Stimulated activated CD4-positive, alpha-beta T cell treated with anti-CD3 and anti-CD28 coated beads, Interleukin-4, amount 100 ng/mL, for 24 hours (primary cell): ENCODE results near the gene CARD8.
"Not testable (repeated sequence)": the region's sequence is repeated elsewhere in the genome, so short reads cannot be mapped to it uniquely, and the experiment has no call there.

ENCODE experiments used
- DNase-seq: peaks from one replicate; pipeline ENCODE4 v3.0.0-alpha.2; 2020

CARD8 gene, protein sequence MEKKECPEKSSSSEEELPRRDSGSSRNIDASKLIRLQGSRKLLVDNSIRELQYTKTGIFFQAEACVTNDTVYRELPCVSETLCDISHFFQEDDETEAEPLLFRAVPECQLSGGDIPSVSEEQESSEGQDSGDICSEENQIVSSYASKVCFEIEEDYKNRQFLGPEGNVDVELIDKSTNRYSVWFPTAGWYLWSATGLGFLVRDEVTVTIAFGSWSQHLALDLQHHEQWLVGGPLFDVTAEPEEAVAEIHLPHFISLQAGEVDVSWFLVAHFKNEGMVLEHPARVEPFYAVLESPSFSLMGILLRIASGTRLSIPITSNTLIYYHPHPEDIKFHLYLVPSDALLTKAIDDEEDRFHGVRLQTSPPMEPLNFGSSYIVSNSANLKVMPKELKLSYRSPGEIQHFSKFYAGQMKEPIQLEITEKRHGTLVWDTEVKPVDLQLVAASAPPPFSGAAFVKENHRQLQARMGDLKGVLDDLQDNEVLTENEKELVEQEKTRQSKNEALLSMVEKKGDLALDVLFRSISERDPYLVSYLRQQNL

DNA sequence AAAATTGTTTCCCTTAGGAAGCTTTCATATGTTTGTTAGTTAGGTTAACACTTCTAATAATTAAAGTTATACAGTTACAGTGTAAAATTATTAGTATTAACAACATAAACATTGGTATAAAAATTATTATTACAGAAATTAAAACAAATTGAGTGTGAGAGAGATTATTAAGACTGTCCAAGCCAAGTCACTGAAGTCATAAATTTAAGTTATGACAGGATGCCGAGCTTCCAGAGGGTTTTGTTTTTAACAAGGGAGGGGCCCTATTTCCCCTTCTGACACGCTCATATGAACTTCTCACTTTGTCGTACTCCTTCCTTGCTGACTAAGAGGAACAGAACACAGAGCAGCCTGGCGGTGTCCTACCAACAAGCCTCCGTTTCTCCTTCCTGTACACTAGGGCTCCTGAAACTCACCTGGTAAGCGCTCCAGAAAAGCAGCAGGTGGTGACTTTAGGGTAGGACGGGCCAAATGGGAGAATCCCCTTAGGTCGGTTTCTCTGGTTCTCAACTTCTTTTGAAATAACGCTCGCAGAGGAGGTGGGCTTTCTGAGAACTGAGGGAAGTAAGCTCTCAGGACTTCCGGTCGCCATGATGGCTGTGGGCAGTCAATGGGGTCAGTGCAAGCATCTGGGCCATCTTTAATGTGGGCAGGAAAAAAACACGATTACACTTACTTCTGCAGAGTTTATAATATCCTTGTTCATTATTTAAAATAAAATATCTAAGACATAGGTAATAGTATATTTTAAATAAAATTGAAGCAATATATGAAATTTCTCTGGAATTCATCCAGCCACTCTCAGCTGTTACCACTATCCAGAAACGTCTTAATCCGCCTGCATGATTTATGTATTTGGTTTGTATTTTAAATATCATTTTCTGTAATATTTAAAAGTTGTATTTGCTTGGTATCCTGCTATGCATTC is at the start of gene CARD8:
Gene CARD8, minus strand, starts transcription at position 537 of the 928 bp plus-strand sequence. CDS start 14,892 bp downstream, outside the sequence.
- DNase-seq = peak; percentile 86

DNA sequence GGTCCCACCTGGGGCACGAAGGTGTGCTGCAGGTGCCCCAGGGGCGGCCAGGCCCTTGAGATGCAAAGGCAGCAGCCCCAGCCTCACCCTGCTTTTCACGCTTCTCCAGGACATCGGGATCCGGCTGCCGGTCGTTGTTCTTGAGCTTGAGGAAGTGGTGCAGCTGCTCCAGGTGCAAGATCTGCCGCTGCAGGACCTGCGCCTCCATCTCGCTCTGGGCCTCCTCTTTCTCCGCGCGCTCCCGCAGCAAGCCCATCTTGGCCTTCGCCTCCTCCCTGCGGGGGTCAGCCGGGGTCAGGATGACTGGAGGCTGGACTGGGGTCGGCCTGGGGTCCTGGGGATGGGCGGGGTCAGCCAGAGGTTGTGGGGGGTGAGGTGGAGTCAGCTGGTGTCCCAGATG is 48.2 kb upstream of the CARD8 start:
- DNase-seq = no peak

DNA sequence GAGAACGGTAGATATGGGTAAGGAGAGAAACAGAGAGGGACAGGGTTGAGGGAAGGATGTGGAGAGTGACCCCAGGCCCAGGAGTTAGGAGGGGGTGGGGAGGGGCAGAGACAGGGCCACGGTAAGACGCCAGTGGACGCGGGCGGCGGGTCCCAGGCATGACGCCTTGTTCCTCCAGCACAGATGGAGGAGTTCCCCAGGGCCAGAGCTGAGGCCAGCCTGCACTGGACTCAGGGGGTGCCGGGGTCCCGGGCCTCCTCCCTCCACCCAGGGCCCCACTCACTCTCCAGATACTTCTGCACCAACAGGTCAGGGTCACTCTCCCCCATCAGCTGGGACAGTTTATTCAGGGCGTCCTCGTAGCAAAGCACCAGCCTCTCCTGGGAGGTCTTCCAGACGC is 47.7 kb upstream of the CARD8 start:
- DNase-seq = no peak

DNA sequence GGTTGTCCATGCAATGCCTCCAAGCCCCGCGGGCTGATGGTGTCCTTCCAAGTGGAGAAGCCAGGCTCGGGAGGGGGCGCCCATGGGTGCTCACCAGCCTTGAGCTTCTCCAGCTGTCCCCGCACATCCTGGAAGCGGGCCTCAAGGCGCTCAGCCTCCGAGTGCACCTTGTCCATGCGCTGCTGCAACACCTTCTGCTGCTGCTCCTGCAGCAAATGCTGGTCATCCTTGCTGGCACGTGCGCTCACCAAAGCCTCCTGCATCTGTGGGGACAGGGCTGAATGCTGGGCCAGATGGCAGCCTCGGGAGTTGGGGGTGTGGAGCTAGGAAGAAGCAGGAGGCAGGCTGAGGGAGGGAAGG is 46.9 kb upstream of the CARD8 start:
- no peak for DNase-seq

DNA sequence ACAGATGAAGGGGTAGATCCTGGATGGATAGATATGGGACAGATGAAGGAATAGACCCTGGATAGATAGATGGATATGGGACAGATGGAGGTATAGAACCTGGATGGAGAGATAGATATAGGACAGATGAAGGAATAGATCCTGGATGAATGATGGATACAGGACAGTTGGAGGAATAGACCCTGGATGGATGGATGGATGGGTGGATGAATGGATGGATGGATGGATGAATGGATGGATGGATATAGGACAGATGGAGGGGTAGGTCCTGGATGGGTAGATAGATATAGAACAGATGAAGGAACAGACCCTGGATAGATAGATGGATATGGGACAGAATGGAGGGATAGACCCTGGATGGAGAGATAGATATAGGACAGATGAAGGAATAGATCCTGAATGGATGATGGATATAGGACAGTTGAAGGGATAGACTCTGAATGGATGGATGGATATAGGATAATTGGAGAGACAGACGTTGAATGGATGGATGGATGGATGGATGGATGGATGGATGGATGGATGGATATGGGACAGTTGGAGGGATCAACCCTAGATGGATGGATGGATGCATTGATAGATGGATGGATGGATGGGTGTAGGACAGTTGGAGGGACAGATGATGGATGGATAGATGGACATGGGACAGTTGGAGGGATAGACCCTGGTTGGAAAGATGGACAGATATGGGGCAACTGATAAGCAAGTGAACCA is 46.3 kb upstream of the CARD8 start:
- no peak for DNase-seq

DNA sequence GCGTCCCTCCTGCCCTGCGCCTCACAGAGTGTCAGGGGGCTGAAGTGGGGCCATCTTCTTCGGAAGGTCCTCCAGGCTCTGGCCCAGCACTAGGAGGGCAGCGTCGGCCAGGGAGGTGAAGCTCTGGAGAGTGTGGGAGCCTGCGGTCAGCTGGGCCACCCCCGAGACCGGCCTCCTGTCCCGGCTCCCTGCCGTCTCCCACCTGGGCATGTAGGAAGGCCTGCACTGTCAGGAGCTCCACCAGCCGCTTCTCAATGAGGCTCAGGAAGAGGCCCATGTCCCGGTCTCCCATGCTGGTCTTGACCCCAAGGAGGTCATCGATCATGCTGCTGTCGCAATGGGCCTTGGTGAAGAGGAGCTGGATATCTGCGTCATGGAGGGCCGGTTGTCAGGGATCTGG is 42.3 kb upstream of the CARD8 start:
- no peak for DNase-seq

DNA sequence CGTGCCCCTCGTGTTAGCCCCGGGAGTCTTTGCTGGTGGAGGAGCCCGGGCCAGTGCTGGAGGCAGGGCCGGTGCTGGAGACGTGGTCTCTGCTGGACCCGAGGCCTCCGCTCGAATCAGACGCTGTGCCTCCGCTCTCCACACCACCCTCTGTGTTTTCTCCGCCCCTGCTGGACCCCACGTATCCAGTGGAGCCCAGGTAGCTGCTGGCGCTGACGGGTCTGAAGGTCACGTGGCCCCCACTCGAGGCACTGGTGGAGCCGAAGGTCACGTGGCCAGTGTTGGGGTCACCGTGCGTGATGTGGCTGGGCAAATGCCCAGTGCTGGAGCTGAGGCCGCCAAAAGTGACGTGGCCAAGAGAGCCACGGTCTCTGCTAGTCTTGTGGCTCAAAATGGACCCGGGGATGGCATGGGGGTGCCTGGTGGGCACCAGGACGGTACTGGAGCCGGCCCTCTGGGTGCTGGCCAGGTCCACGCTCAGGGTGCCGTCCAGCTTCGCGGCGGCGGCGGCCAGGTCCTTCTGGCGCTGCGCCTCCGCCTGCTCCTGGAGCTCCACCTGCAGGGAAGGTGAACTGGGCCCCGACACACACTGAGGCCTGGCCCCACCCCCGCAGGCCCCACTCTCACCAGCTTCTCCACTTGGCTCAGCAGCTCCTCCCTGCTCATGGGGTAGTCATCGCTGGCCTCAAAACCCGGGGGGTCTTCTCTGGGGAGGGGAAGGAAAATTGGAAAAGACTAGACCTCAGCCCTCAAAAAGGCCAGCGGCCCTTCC is 41.4 kb upstream of the CARD8 start:
- DNase-seq = no peak

DNA sequence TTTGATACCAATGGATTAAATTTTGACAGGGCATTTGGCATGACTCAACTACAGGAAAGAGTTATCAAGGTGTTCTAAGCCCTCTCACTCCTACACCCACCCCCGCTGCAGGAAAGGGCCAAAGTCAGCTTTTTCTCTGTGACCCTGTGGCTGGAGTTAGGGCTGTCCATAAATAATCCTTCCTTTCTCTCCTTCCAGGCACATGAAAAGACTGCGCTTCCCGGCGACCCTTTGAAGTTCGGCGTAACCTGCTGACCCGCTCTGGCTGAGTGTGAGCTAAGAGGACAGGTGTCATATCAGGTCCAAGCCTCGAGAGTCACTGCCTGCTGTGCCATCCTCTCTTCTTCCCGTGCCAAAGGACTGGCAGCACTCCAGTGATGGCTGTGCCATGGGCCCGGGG is 39.7 kb upstream of the CARD8 start:
- no peak for DNase-seq

DNA sequence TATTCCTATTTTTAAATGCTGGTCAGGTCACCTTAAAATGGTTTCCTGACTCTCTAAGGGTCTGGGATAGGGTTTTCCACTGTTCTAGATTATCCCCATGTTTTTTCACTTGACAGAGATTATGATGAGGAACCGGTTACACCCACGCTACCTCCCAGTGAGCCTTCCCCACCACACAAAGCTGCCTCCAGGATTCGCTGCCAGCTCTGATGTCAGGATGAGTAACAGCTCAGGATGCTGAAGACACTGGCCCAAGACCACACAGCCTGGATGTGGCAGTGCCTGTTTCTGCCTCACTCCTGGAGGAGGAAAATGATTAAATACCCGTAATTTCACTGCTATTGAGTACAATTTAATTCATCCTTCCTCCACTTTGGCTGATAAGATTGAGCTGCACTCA is 37.1 kb upstream of the CARD8 start:
- DNase-seq = no peak

DNA sequence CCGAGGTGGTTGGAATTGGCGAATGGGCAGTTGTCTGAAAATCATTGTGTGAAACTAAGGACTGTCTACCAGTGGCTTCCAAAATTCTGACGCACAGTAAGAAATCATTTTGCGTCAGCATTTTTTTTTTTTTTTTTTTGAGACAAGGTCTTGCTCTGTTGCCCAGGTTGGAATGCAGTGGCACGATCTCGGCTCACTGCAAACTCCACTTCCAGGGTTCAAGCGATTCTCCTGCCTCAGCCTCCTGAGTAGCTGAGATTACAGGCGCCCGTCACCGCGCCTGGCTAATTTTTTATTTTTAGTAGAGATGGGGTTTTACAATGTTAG is 35.7 kb upstream of the CARD8 start:
- not testable (repeated sequence) for DNase-seq

DNA sequence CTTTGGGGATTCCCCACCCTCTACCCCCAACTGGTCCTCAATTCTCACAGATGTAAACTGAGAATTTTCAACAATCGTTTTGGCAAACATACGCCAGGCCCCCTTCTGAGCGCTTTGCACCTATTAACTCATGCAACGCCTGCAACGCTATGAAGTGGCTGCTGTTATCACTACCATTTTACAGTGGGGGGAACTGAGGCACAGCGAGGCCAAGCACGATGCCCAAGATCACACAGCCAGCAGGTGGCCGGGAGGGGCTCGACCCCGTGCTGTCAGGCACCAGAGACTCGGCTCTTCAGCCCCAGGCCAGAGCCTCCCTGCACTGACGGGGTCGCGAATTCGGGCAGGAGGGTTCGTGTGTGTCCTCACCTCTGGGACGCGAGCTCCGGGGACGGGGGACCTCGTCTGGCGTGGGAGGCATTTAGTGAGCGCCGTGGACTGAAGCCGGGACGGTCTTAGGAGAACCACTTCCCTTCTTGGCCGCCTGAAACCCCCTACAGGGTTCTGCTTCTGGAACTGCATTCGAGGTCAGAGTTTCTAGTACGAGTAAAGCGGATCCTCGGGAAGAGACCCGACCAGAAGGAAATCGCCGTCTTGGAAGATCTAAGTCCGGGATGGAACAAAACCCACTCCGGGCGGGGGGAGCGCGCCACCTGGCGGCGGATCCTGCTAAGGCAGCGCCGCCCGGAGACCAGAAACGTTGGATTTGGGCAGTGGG is 35.2 kb upstream of the CARD8 start:
- DNase-seq = peak; percentile 62

DNA sequence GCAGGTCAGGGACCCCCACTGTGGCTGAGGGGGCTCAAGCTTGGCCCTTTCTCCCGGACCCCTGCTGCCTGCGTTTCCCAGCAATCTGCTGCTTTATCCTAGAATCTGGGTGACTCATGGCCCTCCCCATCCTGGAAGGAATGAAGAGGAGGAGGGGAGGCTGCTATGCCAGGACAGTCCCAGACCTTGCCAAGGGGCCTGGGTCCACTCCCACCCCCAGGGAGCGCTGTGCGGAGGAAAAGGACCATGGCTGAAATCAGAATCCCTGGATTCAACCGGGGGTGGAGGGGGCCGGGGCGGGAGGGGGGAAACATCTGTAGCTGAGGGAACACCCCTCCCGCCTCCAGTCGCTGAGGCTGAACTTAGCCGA is 34.7 kb upstream of the CARD8 start:
- DNase-seq = no peak

DNA sequence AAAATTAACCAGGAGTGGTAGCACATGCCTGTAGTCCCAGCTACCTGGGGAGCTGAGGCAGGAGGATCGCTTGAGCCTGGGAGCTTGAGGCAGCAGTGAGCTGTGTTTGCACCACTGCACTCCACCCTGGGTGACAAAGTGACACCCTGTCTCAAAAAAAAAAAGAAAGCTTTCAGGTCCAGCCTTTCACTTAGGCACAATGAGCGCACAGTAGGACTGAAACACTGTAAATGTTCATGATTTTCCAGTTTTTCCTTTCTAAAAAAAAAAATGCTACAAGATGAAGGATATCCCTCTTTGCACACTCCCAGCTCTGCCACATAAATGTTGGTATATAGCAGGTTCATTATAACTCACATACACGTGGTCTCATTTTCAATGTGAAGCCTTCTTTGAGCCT is 32.0 kb upstream of the CARD8 start:
- DNase-seq = no peak

DNA sequence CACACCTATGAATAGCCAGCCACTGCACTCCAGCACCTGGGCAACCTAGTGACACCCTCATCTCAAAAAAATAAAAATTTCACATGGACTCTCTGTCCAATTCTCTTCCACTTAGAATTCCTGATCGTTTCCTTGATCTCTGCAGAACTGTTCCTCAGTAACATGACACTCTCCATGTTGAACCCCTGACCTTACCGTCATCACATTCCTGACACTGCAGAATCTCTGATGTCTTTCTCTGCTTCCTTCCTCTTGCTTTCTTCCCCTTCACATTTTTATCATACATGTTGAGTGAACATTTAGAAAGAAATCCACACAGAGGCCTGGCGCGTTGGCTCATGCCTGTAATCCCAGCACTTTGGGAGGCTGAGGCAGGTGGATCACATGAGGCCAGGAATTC is 29.2 kb upstream of the CARD8 start:
- DNase-seq = no peak

DNA sequence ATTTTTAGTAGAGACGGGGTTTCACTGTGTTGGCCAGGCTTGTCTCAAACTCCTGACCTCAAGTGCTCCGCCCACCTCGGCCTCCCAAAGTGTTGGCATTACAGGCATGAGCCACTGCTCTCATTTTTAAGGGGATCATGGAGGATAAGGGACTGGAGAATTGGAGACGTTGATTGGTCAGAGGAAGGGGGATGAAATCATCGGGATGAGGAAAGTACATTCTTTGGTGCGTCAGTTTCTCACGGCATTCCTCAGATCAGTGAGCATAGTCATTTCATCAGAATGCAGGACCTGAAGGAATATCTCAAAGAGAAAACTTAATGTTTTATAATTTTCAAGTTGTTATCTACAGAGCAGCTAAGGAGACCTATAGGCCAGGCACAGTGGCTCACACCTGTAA is 28.2 kb upstream of the CARD8 start:
- DNase-seq = no peak

DNA sequence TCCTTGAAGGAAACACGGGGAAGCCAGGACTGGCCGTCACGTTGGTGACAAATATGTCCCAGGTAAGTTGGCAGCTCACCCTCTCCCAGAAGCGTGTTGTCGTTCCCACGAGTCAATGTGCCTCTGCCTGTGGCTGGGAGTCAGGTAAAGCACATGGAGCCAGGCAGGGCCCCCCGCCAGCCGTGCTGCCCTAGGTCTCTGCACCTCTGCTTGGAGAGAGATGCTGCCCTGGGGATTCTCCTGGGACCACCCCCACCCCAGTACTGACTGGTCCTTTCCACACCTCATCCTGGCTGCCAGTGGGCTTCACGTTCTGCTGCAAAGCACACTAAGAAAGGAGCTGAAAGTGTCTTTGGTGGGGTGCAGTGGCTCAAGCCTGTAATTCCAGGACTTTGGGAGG is 24.0 kb upstream of the CARD8 start:
- no peak for DNase-seq

DNA sequence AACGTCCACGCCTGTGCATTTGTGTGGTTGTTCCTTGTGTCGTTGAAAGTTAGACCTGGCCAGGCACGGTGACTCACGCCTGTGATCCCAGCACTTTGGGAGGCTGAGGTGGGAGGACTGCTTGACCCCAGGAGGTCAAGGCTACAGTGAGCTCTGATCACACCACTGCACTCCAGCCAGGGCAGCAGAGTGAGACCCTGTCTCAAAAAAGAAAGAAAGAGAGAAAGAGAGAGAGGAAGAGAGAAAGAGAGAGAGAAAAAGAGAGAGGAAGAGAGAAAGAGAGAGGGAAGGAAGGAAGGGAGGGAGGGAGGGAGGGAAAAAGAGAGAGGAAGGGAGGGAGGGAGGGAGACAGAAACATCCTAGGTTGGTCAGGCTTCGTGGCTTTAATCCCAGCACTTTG is 19.2 kb upstream of the CARD8 start:
- no peak for DNase-seq

DNA sequence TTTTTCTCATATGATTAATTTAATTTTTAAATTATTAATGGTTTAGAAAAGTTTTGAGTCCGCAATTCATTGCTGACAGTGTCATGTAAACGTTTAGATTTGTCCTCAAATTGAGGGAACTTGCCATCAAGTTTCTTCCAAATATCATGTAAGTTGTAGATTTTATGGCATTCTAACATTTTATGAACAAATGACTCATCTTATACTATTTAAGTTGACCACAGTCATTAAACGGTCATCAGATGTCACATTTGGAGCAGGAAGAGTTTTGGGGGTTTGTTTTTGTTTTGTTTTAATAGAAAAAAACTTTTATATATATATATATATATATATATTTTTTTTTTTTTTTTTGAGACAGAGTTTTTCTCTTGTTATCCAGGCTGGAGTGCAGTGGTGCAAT is 18.5 kb upstream of the CARD8 start:
- no peak for DNase-seq

DNA sequence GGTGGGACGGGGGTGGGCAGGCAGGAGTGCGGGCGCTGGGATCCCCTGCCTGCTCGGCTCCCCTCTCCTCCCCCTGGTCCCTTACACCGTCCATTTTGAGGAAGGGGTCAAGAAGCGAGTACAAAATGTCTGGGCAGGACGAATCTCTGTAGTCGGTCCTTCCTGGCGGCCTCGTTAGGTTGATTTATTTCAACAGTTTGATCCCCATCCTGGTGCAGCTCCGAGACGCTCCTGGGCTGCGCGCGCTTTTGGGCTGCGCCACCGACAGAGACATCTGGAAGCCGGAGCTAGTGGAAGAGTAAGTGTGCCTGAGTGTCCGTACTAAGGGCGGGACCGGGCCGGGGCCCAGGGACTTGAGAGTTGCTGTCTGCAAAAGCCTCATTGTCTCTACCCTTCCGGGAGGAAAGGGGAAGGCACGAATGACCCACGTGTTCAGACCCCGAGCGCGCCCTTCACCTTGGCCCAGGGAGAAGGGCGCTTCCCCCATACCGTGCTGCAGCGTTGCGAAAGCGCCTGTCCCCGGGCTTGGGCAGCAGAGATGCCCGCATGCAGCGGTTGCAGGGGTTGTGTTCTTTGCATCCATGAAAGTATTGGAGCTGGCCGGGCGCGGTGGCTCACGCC is 15.9 kb upstream of the CARD8 start:
- DNase-seq = no peak

DNA sequence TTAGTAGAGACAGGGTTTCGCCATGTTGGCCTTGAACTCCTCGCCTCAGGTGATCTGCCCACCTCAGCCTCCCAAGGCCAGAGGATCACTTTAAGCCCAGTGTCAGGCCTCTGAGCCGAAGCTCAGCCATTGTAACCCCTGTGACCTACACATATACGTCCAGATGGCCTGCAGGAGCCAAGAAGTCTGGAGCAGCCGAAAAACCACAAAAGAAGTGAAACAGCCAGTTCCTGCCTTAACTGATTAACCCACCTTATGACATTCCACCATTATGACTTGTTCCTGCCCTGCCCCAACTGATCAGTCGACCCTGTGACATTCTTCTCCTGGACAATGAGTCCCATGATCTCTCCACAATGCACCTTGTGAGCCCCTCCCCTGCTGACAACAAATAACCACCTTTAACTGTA is 13.9 kb upstream of the CARD8 start:
- not testable (repeated sequence) for DNase-seq

DNA sequence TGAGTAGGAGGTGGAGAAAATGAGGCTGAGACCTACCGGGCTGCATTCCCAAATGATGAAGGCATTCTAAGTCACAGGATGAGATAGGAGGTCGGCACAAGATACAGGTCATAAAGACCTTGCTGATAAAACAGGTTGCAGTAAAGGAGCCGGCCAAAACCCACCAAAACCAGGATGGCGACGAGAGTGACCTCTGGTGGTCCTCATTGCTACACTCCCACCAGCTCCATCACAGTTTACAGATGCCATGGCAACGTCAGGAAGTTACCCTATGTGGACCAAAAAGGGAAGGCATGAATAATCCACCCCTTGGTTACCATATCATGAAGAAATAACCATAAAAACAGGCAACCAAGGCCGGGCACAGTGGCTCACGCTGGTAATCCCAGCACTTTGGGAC is 9.6 kb upstream of the CARD8 start:
- DNase-seq = not testable (repeated sequence)

DNA sequence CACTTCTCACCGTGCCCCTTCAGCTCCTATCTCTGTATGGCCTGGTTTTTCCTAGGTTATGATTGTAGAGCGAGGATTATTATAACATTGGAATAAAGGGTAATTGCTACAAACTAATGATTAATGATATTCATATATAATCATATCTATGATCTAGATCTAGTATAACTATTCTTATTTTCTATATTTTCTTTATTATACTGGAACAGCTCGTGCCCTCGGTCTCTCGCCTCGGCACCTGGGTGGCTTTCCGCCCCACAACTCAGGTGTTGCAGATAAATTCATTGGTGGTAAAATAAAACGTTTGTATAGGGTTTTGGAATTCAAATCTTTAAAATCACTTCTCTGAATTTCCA is 4.6 kb upstream of the CARD8 start:
- DNase-seq = not testable (repeated sequence)
